Astrocyte (in vitro differentiated cells and primary cell): Measurements from ENCODE around the gene MKKS. TPM values are rescaled to one million over a fixed set of nuclear protein-coding genes. Genes with fewer than 3 reads are reported as not detected.

Source experiments
- DNase-seq: peaks from one replicate; pipeline ENCODE4 v3.0.0-alpha.2; 2010; ENCODE audit warnings: low read depth
- FAIRE-seq: peaks from 2 replicates; lab custom pipeline; 2011; peaks lifted over from hg19 to GRCh38; lab: Jason Lieb, UNC
- H2AFZ ChIP-seq: 2 replicates; pipeline ENCODE4 v1.6.0; 2012; ENCODE audit warnings: low read depth, low read length, inconsistent platforms
- H3K27ac ChIP-seq: 2 replicates; pipeline ENCODE4 v1.5.1; 2011; ENCODE audit warnings: low read depth, low read length, inconsistent platforms
- H3K27me3 ChIP-seq: 2 replicates; pipeline ENCODE4 v1.6.0; 2011; ENCODE audit warnings: low read length, inconsistent platforms; ENCODE audit not compliant: insufficient read depth
- H3K36me3 ChIP-seq: 2 replicates; pipeline ENCODE4 v1.5.1; 2011; ENCODE audit warnings: low read length, inconsistent platforms; ENCODE audit not compliant: insufficient read depth
- H3K4me1 ChIP-seq: 2 replicates; pipeline ENCODE4 v1.5.1; 2011; ENCODE audit warnings: low read length, inconsistent platforms; ENCODE audit not compliant: insufficient read depth
- H3K4me2 ChIP-seq: 2 replicates; pipeline ENCODE4 v1.6.0; 2012; ENCODE audit warnings: low read length, inconsistent platforms
- H3K4me3 ChIP-seq: 2 replicates; pipeline ENCODE4 v1.5.1; 2011; ENCODE audit warnings: low read depth, mild to moderate bottlenecking, low read length, inconsistent platforms; ENCODE audit not compliant: insufficient read depth
- H3K79me2 ChIP-seq: 2 replicates; pipeline ENCODE4 v1.6.0; 2012; ENCODE audit warnings: mild to moderate bottlenecking, low read length, inconsistent platforms; ENCODE audit not compliant: insufficient read depth
- H3K9ac ChIP-seq: 2 replicates; pipeline ENCODE4 v1.6.0; 2012; ENCODE audit warnings: mild to moderate bottlenecking, low read length, inconsistent platforms
- H3K9me3 ChIP-seq: 2 replicates; pipeline ENCODE4 v1.5.1; 2012; ENCODE audit warnings: low read depth, mild to moderate bottlenecking, low read length, inconsistent platforms; ENCODE audit not compliant: insufficient read depth
- H4K20me1 ChIP-seq: 2 replicates; pipeline ENCODE4 v1.6.0; 2012; ENCODE audit warnings: low read length, inconsistent platforms; ENCODE audit not compliant: insufficient read depth
- H3K27ac Mint-ChIP-seq: one replicate; pipeline ENCODE4 v1.8.0; 2021; ENCODE audit warnings: mild to moderate bottlenecking, mixed read lengths; ENCODE audit not compliant: unreplicated experiment
- H3K27me3 Mint-ChIP-seq: one replicate; pipeline ENCODE4 v1.8.0; 2021; ENCODE audit warnings: low read depth, mixed read lengths; ENCODE audit not compliant: unreplicated experiment
- H3K36me3 Mint-ChIP-seq: one replicate; pipeline ENCODE4 v1.8.0; 2021; ENCODE audit warnings: low read depth, mixed read lengths; ENCODE audit not compliant: unreplicated experiment
- H3K4me1 Mint-ChIP-seq: one replicate; pipeline ENCODE4 v1.8.0; 2021; ENCODE audit warnings: low read depth, mixed read lengths; ENCODE audit not compliant: unreplicated experiment
- H3K4me3 Mint-ChIP-seq: one replicate; pipeline ENCODE4 v1.8.0; 2021; ENCODE audit warnings: mild to moderate bottlenecking, moderate library complexity, mixed read lengths; ENCODE audit not compliant: unreplicated experiment
- H3K9me3 Mint-ChIP-seq: one replicate; pipeline ENCODE4 v1.8.0; 2021; ENCODE audit warnings: mild to moderate bottlenecking, mixed read lengths; ENCODE audit not compliant: unreplicated experiment
- CTCF ChIP-seq: IDR thresholded peaks from 2 replicates; pipeline ENCODE4 v1.5.1; 2011; ENCODE audit warnings: low read depth, mild to moderate bottlenecking, inconsistent platforms, low read length, moderate library complexity; ENCODE audit not compliant: insufficient read depth
- EZH2 ChIP-seq: IDR thresholded peaks from 2 replicates; pipeline ENCODE4 v1.6.1; 2012; ENCODE audit warnings: mild to moderate bottlenecking, low read length, inconsistent platforms; ENCODE audit not compliant: insufficient read depth
- total RNA-seq: library from RNA; stranded (reverse); gene quantifications from 2 replicates; pipeline ENCODE4 v1.2.1, GENCODE V29; 2021

Gene MKKS
- total RNA-seq, 1 donor from 2014 or later: 13.4 TPM

GRCh38 chr20:10376270-10377075 is 57.5 kb downstream of the MKKS start:
- peak overlapping the region; percentile 70 for H3K4me2 ChIP-seq
- H3K79me2 ChIP-seq: no peaks in the 10 kb centered on the region
- H2AFZ ChIP-seq: peak overlapping the region; percentile 27
- Mint-ChIP-seq H3K27me3 (no peaks in the 10 kb centered on the region), H3K36me3 (no peaks in the 10 kb centered on the region), H3K27ac (peak overlapping the region; percentile 67), H3K4me1 (peaks cover 9% of the 10 kb centered on the region), H3K9me3 (no peaks in the 10 kb centered on the region), H3K4me3 (no peak overlapping the region)
- no peaks in the 10 kb centered on the region for H3K36me3 ChIP-seq
- H3K9ac ChIP-seq: peak overlapping the region; percentile 47
- no peaks in the 10 kb centered on the region for H4K20me1 ChIP-seq
- TF ChIP-seq CTCF: no peak
- no peak for TF ChIP-seq EZH2
- H3K4me3 ChIP-seq: no peak overlapping the region
- H3K27me3 ChIP-seq: no peaks in the 10 kb centered on the region
- DNase-seq (peak; percentile 93), FAIRE-seq (peak; percentile 93)
- peak overlapping the region; percentile 86 for H3K27ac ChIP-seq
- H3K9me3 ChIP-seq: no peaks in the 10 kb centered on the region
- peaks cover 13% of the 10 kb centered on the region for H3K4me1 ChIP-seq

- H3K36me3 Mint-ChIP-seq: no peaks in the 10 kb centered on the region
- DNase-seq (peak; percentile 77), FAIRE-seq (no peak)
- no peaks in the 10 kb centered on the region for H4K20me1 ChIP-seq
- no peak overlapping the region for H3K9ac ChIP-seq
- no peaks in the 10 kb centered on the region for H3K27me3 ChIP-seq
- H3K27ac Mint-ChIP-seq: no peak overlapping the region
- no peak overlapping the region for H3K4me3 ChIP-seq
- no peak overlapping the region for H3K4me3 Mint-ChIP-seq
- H3K4me2 ChIP-seq: no peak overlapping the region
- no peaks in the 10 kb centered on the region for H3K79me2 ChIP-seq
- H2AFZ ChIP-seq: no peak overlapping the region
- peaks cover 11% of the 10 kb centered on the region for H3K4me1 Mint-ChIP-seq
- H3K27me3 Mint-ChIP-seq: no peaks in the 10 kb centered on the region
- no peaks in the 10 kb centered on the region for H3K9me3 Mint-ChIP-seq
- H3K4me1 ChIP-seq: peaks cover 13% of the 10 kb centered on the region
- no peak for TF ChIP-seq EZH2
- no peak for TF ChIP-seq CTCF
- no peaks in the 10 kb centered on the region for H3K36me3 ChIP-seq
- H3K9me3 ChIP-seq: no peaks in the 10 kb centered on the region
- H3K27ac ChIP-seq: no peak overlapping the region
Measured at GRCh38 chr20:10375191-10375590, 58.8 kb downstream of the MKKS start.

- no peaks in the 10 kb centered on the region for H3K36me3 ChIP-seq
- no peak for FAIRE-seq
- H3K36me3 Mint-ChIP-seq: no peaks in the 10 kb centered on the region
Measured at GRCh38 chr20:10374036-10374435, 60.0 kb downstream of the MKKS start.

More at GRCh38 chr20:10374036-10374435, 60.0 kb downstream of the MKKS start:
- Mint-ChIP-seq H3K27ac (no peak overlapping the region), H3K9me3 (no peaks in the 10 kb centered on the region), H3K4me3 (no peak overlapping the region), H3K4me1 (peaks cover 17% of the 10 kb centered on the region), H3K27me3 (no peaks in the 10 kb centered on the region)
- H3K79me2 ChIP-seq: no peaks in the 10 kb centered on the region
- no peak overlapping the region for H3K9ac ChIP-seq
- no peaks in the 10 kb centered on the region for H3K27me3 ChIP-seq
- no peaks in the 10 kb centered on the region for H3K9me3 ChIP-seq
- H3K4me1 ChIP-seq: peaks cover 22% of the 10 kb centered on the region
- no peak overlapping the region for H3K4me2 ChIP-seq
- DNase-seq: no peak
- H3K27ac ChIP-seq: no peak overlapping the region
- no peaks in the 10 kb centered on the region for H4K20me1 ChIP-seq
- H2AFZ ChIP-seq: no peak overlapping the region
- no peak overlapping the region for H3K4me3 ChIP-seq
- TF ChIP-seq CTCF: no peak
- no peak for TF ChIP-seq EZH2
